Measurements from ENCODE around the gene STOML2.
"Not testable (repeated sequence)": the region's sequence is repeated elsewhere in the genome, so short reads cannot be mapped to it uniquely, and the experiment has no call there.

Gene STOML2

GRCh38 chr9:35102769-35103659, at the start of gene STOML2:
Gene STOML2 (minus strand): TSS chr9:35103131. CDS start chr9:35103094, 37 bp downstream.
- DNase-seq (ENCODE audit: low read depth), result peak; percentile 85

DNA sequence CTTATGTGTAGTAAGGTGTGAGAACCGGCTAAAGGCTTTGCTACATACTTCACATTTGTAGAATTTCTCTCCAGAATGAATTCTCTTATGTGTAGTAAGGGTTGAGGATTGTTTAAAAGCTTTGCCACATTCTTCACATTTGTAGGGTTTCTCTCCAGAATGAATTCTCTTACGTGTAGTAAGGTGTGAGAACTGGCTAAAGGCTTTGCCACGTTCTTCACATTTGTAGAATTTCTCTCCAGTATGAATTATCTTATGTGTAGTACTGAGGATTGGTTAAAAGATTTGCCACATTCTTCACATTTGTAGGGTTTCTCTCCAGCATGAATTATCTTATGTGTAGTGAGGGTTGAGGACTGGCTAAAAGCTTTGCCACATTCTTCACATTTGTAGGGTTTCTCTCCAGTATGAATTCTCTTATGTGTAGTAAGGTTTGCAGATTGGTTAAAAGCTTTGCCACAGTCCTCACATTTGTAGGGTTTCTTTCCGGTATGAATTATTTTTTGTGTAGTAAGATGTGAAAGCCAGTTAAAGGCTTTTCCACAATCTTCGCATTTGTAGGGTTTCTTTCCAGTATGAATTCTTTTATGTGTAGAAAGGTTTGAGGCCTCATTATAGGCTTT, 45.1 kb upstream of the STOML2 start:
- DNase-seq (ENCODE audit: low read depth), result not testable (repeated sequence)

- DNase-seq (ENCODE audit: low read depth), result no peak
Observed at GRCh38 chr9:35142037-35142436, 39.1 kb upstream of the STOML2 start.

DNA sequence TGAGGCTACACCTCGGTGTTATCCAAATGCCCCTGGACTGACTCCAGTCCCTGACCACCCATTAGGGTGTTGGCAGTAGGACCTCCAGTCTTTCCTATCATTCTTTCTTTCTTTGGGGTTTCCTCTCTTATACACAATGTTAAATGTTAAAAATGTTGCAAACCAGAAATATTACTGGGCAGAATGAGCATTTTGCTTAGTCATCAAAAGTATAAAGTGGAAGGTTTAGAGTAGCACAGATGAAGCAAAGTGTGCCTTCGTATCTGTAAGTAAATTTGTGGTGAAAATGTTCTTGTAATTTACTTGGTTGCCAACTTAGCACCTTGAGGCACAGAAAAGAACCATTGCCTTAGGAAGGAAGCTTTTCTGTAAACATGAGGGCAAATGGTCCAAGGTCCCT, 37.2 kb upstream of the STOML2 start:
- DNase-seq (ENCODE audit: low read depth), result no peak

GRCh38 chr9:35136866-35137265, 33.9 kb upstream of the STOML2 start:
- no peak for DNase-seq (ENCODE audit: low read depth)

- no peak for DNase-seq (ENCODE audit: low read depth)
Observed at GRCh38 chr9:35135988-35136387, 33.1 kb upstream of the STOML2 start.

DNA sequence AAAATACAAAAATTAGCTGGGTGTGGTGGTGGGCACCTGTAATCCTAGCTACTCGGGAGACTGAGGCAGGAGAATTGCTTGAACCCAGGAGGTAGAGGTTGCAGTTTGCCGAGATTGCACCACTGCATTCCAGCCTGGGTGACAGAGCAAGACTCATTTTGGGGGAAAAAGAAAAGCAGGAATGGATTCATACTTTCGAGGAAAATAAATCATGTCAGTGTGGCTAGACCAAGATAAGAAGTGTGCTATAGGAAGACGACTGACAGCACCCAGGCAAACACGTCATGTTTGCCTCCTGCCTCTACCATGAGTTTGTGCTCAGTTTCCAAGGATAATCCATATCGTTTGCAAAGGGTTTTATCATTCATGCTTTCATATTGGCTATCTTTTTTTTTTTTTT, 32.0 kb upstream of the STOML2 start:
- no peak for DNase-seq (ENCODE audit: low read depth)

GRCh38 chr9:35116898-35117551, 14.1 kb upstream of the STOML2 start:
- peak; percentile 73 for DNase-seq (ENCODE audit: low read depth)

GRCh38 chr9:35116539-35116897, 13.6 kb upstream of the STOML2 start:
- DNase-seq (ENCODE audit: low read depth), result no peak

DNA sequence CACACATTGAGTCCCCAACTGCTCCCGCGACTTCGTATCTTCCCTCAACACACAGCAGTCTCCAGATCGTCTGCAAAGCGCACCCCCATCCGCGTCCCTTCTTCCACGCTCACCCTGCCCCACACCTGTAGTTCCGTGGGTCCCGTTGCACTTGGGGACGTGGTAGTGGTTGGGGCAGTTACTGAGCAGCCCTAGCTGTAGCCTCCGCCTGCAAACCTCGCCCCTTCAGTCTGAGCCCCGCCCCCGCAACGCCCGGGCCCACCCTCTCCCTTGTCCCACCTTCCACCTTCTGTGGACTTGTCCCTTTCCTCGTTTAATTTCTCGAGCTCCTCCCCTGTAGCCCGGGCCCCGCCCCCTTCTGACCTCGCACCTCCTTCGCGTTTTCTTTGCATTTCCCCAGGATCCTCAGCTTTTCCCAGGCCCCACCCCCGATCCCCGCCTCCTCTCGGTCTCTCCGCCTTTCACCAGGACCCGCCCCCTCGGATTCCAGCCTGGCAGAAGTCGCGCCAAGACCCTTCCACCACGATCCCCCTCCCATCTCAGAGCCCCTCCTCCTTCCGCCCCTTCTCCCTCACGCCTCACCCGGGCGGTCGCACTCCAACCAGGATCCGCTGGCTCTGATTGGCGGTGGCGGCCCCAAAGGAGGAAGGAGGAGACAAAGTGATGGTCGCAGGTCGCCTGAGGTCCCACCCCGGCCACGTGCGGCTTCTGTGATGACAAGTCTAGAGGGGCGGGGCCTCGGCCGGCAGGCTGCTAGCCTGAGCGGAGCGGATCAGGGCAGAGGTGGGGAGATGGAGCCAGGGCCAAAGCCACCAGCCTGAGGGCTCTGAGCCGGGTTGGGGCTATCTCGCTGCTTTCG, 13.0 kb upstream of the STOML2 start, which contains the start of gene ATOSB:
TSS of gene ATOSB (minus strand) at position 183 of the 859 bp plus-strand sequence. CDS start 7,588 bp downstream, outside the sequence.
- DNase-seq (ENCODE audit: low read depth), result peak; percentile 88

DNA sequence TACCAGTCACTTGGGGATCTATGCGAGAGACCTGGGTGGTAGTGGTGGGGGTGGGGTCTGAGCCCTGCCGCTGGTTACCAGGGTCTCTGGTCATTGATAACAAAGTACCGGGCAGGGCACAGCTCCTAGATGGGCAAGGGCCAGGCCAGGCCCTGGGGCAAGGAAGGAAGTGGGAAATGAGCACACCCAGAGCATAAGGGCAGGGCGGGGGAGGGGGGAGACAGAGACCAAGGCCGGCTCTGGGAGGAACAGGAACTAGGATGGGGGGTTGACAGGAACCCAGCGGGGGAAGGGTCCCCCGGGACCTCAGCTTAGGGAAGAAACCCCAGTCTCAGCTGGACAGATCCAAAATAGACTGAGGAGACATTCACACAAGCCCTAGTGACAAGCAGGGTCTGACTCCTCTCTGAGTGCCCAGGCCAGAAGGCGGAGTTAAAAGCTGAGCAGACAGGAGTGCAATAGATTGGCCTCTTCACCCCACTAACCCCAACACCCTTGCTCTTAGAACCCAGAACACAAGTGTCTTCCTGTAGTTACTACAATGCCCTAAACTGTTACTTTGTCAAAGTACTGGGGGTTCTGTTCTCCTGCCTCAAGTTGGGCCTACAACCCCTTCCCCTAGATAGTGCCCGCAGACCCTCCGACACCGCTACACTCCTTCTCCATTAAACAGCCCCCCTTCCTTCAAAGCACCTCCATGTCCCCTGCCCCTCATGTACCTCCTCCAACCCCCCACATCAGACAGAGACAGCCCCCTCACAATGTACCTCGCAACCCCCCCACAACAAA, 12.1 kb upstream of the STOML2 start:
- no peak for DNase-seq (ENCODE audit: low read depth)

GRCh38 chr9:35114113-35114839, 11.3 kb upstream of the STOML2 start:
- no peak for DNase-seq (ENCODE audit: low read depth)

DNA sequence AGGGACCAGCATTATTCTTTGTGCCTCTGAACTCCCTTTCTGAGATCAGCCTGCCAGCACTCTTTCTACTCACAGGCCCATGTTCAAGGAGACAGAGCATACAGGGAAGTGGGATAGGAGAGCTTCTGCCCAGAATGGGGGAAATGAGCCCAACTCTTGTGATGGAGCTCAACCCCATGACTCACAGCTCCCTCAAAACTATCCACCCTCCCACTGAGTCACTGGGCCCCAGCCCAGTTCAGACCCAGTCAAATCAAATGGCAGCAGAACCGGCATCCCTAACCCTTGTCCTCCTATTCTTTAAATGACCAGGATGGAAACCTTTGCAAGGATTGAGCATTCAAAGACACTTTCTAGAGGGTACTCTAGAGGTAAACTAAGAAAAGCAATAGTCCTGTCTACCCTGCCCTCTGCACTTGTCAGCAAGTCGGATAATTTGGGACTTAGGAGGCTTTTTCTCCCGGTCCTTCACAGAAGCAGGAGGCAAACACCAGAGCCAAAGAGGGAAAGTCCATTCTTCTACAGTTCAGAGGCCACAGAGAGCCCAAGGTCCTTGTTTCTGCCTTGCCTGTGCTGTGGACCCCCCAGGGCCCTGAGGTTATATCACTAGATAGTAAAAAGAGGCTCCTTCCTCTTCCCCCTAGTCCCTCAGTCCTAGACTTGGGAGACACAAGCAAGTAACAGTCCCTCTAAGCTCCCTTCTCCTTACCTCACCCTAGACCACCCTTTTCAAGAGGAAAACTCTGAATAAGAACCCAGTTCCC, 9.5 kb upstream of the STOML2 start:
- DNase-seq (ENCODE audit: low read depth), result no peak

- peak; percentile 91 for DNase-seq (ENCODE audit: low read depth)
Observed at GRCh38 chr9:35111001-35111933, 8.3 kb upstream of the STOML2 start.

DNA sequence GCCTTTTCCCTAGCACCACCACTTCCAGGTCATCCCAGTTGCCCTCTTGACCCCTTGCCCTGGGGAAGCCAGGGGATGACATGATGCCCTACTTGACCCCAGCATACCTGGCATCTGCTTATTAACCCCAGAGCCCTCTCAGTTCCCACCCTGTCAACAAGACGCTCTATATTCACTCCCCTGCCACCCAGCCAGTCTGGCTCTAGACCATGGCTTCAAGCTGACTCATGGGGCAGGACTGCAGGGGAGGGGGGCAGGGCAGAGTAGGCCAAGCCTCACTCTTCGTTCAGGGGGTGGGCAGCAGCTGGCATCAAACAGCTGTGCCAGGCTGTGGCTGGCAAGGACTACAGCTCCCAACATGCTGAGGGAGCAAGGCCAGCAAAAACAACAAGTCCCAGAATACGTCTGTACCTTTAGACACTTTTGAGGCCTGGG, 7.4 kb upstream of the STOML2 start:
- no peak for DNase-seq (ENCODE audit: low read depth)

- no peak for DNase-seq (ENCODE audit: low read depth)
Observed at GRCh38 chr9:35108946-35109575, 6.1 kb upstream of the STOML2 start.

DNA sequence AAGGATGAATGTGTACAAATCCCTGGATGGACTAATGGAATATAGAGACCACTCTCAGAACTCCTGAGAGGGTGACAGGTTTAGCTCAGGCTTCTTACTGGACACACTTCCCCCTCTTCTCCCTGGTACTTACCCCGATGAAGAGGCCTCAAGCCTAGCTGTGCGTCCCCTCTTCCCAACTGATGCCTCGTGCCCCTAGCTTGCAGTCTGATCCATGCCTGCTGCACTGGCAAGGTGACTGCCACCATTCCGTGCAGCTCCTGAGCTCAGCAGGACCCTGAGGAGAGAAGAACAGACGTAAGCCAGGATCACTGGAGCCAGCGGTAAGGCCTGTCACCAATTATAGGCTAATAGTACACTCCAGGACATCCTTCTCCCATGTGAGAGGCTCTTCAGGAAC, 5.5 kb upstream of the STOML2 start:
- DNase-seq (ENCODE audit: low read depth), result no peak

Data from stimulated activated CD8-positive, alpha-beta memory T cell treated with anti-CD3 and anti-CD28 coated beads, Interleukin-7, amount 100 ng/mL, for 24 hours (primary cell).